LNCAP (cell line): Measurements from ENCODE around the gene SUSD6.

Source experiments
- TF ChIP-seq, protein P1 (sequence below): fragments of 450-650 bp; IDR thresholded peaks from 2 replicates; pipeline ENCODE4 v1.5.1; 2017; ENCODE audit warnings: mild to moderate bottlenecking

SUSD6 gene

DNA sequence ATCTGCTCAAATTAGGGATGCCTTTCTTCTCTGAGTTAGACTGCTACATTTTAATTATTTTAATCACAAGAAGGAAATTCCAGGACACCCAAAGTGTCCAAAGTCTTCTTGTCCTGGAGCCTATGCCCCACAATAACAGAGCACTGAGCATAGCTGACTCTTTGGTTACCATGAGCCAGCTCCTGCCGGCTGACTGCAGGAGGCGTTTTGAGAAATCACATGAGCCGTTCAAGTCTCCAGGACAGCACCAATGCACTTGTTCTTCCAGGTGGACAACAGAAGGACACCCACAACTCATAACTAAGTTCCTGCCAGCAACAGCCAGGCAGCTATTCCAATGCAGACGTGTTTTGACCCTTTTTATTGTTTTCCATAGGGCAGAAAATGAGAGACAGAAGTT is 109.5 kb downstream of the SUSD6 start:
- TF ChIP-seq, protein P1, sequence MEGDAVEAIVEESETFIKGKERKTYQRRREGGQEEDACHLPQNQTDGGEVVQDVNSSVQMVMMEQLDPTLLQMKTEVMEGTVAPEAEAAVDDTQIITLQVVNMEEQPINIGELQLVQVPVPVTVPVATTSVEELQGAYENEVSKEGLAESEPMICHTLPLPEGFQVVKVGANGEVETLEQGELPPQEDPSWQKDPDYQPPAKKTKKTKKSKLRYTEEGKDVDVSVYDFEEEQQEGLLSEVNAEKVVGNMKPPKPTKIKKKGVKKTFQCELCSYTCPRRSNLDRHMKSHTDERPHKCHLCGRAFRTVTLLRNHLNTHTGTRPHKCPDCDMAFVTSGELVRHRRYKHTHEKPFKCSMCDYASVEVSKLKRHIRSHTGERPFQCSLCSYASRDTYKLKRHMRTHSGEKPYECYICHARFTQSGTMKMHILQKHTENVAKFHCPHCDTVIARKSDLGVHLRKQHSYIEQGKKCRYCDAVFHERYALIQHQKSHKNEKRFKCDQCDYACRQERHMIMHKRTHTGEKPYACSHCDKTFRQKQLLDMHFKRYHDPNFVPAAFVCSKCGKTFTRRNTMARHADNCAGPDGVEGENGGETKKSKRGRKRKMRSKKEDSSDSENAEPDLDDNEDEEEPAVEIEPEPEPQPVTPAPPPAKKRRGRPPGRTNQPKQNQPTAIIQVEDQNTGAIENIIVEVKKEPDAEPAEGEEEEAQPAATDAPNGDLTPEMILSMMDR: no peak

DNA sequence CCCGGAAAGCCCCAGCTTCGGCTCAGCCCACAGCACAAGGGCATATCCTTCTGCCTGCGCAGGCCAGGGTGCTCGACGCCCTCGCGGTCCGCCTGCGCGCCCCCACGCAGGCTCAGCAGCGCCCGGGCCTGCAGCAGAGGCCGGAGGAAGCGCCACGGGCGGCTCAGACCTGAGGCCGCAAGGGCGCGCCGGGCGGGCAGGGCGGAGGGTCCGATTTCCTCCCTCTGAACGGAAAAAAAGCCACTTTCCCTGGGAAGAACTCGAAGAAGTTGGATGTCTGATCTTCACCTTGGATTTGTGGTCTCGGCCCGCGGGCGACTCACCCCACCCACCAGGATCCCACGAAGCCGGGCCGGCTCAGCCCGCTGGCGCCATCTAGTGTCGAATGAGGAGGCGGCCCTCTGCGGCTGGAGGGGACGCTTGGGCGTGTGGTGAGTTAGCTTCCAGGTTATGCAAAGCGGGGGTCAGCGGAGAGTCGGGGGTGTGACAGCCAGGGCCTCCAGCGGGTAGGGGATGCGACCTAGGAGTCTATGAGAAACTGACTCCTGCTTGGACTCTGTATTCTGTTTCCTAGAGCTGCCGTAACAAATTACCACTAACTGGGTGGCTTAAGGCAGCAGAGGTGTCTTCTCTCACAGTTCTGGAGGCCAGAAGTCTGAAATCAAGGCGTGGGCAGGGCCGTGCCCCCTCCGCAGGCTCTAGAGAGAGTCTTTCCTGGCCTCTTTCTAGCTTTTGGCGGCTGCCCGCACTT is 115.5 kb downstream of the SUSD6 start:
- TF ChIP-seq, protein P1: peak; percentile 97

DNA sequence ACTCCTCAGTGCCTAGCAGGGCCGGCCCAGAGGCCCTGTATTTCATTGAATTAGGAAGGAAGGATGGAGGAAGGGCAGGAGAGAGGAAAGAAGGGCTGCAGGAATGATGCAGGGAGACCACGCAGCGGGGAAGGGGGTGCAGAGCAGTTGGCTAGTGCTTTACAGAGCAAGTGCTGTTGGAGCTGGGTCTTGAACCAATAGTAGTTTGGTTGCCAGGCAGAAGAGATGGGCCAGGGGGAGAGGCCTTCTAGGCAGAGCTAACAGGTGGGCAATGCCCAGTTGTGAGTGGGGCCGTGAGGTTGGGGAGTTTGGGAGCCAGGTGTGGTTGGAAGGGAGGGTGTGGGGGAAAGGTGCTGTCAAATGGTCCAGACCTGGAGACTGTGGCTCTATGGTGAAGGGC is 116.5 kb downstream of the SUSD6 start:
- TF ChIP-seq, protein P1: no peak

DNA sequence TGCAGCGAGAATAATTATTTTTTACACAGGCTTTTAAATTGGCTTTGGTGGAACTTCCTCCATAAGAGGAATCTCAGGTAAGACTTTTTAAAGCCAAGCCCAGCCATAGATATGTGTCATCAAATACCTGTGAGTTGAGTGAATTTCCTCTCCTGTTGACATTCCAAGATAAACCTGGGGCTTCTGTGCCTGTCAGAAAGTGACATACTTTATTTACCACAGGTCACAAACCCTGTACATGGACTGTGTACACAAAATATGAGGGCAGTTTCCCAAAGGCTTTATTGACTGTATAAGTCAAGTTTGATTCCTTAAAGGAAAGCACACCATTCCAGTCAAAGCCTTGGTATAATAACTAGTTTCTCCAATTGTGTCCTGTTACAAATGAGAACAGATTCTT is 129.7 kb downstream of the SUSD6 start:
- TF ChIP-seq, protein P1: no peak

DNA sequence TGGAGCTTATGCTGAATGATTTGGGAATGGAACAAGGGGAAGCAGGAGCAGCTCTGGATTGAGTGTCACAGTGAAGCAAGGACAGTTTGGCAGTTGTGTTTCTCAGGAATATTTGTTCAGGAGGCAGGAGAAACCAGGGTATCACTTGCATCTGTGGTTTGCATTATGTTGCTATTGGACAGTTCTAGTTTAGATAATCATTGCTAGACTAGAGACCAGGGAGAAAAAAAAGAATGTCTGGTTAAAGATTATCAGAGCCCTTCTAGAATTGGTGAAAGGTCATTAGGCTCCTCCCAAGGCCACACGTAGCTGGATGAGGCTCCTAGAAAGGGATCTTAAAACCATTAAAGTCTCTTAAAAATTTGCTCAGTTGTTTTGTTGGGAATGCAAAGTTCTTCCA is 138.6 kb downstream of the SUSD6 start:
- TF ChIP-seq, protein P1: no peak

DNA sequence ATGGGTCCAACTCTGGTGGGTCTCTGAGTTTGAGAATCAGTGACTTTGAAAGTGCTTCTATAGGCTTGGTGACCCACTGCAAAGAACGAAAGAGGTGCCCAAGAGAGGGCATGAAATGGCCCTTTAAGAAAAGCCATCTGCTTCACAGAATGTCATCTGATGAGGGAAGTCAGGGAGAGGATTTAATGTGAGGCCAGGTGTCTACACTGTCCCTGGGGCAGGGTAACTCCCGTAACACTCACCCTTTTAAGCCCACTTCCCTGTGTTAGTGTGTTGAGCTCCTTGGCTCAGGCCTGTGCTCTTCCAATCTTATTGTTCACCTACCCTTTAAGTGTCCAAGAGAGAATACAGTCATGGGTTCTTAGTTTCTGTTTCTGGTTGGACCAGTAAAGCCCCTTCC is 139.1 kb downstream of the SUSD6 start:
- TF ChIP-seq, protein P1: no peak

DNA sequence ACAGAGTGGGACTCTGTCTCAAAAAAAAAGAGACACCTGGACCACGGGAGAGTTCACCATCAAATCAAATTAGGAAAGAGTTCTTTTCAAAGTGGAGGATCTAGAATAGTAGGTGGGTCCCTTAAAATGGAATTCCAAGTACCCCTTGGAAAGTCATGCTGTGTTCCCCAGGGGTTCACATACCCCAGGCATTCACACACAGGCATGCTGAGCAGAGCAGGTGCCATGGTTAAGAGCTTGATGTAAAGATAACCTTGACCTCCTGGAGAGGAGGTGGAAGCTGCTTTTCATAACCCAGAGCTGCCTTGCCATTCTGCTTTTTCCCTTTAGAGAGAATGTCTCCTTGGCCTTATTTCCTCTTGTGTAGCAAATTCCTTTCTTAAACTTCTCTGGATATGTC is 141.4 kb downstream of the SUSD6 start:
- TF ChIP-seq, protein P1: no peak

DNA sequence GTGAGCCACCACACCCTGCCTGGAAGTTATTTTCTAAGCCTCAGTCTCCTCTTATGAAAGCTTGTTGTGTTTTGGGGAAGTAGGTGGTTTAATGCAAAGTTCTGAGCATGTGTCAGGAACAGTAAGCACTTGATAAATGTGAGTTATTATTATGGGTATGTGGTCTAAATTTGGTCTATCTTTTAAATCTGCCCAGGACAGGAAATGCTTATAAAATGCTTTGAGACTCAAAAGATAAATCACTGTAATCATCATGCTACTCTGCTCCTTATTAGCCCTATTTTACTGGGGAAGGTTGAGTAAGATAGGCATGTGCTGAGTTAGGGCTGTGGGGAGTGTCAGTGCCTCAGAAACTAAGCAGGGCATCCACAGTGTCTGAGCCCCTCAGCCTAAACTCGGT is 142.5 kb downstream of the SUSD6 start:
- TF ChIP-seq, protein P1: no peak
